ENCODE results near the gene SMPD1.

GRCh38 chr11:6403539-6403938 lies 13.3 kb downstream of the SMPD1 start:
- TF ChIP-seq CTCF (IDR thresholded peaks at IDR 0.05 in 2 of 3, conservative IDR thresholded peaks at IDR 0.05 in 1 of 3; ENCODE audit: borderline replicate concordance in 1 of 3, insufficient read depth in 1 of 3, low read depth in 2 of 3, low read length in 2 of 3) (no peak), EGR1 (IDR thresholded peaks at IDR 0.05; ENCODE audit: low read depth) (no peak), POLR2A (IDR thresholded peaks at IDR 0.05; ENCODE audit: borderline replicate concordance, extremely low read depth, insufficient read depth, insufficient read length) (no peak), MAX (IDR thresholded peaks at IDR 0.05) (no peak), POLR2AphosphoS5 (IDR thresholded peaks at IDR 0.05; ENCODE audit: low read depth, low read length) (no peak)

All from HCT116 (cell line).